GM10266 (cell line): ENCODE results near the gene DCAF8L2.
"Not testable (repeated sequence)": the region's sequence is repeated elsewhere in the genome, so short reads cannot be mapped to it uniquely, and the experiment has no call there.

Experiments used
- DNase-seq: peaks from one replicate; pipeline ENCODE4 v3.0.0; 2012; ENCODE audit errors: extremely low spot score
- CTCF ChIP-seq: IDR thresholded peaks from 2 replicates; pipeline ENCODE4 v1.5.1; 2012; ENCODE audit warnings: mild to moderate bottlenecking, low read depth; ENCODE audit not compliant: control insufficient read depth, insufficient read depth; ENCODE audit errors: missing control alignments

DCAF8L2 gene

GRCh38 chrX:27590044-27590443, at the start of gene DCAF8L2:
Gene DCAF8L2, plus strand, starts transcription at chrX:27590344. Its CDS starts 156,552 bp downstream, at chrX:27746896.
- no peak for TF ChIP-seq CTCF
- no peak for DNase-seq

DNA sequence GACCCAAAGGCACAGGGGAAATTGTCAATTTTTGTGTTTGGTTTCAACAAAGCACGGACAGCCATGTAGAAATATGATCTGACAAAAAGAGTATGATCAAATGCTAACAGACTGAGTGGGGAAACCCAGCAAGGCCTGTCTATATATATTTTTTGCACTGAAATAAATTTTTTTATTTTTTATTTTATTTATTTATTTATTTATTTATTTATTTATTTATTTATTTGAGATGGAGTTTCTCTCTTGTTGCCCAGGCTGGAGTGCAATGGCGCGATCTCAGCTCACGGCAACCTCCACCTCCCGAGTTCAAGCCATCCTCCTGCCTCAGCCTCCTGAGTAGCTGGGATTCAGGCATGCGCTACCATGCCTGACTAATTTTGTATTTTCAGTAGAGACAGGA, 49.0 kb upstream of the DCAF8L2 start:
- DNase-seq = not testable (repeated sequence)

- TF ChIP-seq CTCF = no peak
- no peak for DNase-seq
Observed at GRCh38 chrX:27548624-27549023, 41.5 kb upstream of the DCAF8L2 start.

DNA sequence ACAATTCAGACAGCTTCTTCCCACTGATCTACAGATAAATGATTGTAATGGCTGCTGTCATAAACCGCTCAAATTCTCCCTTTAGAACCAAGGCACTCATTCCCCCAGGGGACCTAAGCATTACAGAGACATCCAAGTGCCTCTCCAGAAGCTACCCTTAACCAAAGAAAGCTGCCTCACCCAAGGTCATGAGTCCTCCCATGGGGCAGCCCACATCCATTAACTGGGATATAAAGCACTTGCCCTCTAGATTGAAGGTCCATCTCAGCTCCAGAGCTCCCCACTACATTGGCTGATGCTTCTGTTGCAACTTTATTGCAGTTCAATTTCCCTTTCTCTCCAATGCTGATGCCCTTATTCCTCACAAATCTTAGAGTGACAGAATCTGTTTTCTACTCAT, 40.5 kb upstream of the DCAF8L2 start:
- no peak for DNase-seq
- TF ChIP-seq CTCF = no peak

- TF ChIP-seq CTCF = peak; percentile 10
- DNase-seq = peak; percentile 1
Observed at GRCh38 chrX:27555514-27555913, 34.6 kb upstream of the DCAF8L2 start.

DNA sequence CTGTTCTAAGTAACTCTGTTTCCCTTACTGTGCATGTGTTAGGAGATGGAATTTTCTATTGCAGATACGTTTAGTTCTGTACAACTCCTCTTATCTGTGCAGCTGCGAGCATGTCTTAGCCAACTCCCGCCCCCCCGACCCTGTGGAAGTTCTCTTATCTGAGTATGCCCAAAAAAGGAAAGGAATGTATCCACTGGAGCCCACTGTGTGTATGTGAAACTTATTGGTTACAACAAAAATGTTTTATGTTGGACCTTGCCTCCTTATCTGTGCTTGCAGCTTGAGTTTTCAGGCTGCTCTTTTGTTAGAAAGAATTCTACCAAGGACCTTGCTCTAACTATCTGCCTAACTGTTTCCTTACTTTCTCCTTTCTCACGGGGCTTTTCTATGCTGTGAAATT, 24.2 kb upstream of the DCAF8L2 start:
- DNase-seq = no peak
- no peak for TF ChIP-seq CTCF

- TF ChIP-seq CTCF = no peak
- DNase-seq = no peak
Observed at GRCh38 chrX:27571164-27571563, 19.0 kb upstream of the DCAF8L2 start.

GRCh38 chrX:27575565-27575964, 14.6 kb upstream of the DCAF8L2 start:
- DNase-seq = no peak
- TF ChIP-seq CTCF = no peak
